Kidney epithelial cell (primary cell): ENCODE data around the gene KCNQ2. TPM values are rescaled to one million over a fixed set of nuclear protein-coding genes. Genes with fewer than 3 reads are reported as not detected.

Experiments
- DNase-seq: peaks from one replicate; pipeline ENCODE4 v3.0.0-alpha.2; 2010; ENCODE audit warnings: low read depth
- H3K27me3 ChIP-seq: 2 replicates; pipeline ENCODE4 v1.6.0; 2011; ENCODE audit warnings: low read length; ENCODE audit not compliant: control insufficient read depth, insufficient read depth
- H3K36me3 ChIP-seq: 2 replicates; pipeline ENCODE4 v1.5.1; 2011; ENCODE audit warnings: low read length; ENCODE audit not compliant: control insufficient read depth, insufficient read depth
- H3K4me3 ChIP-seq: 2 replicates; pipeline ENCODE4 v1.5.1; 2011; ENCODE audit warnings: low read depth, mild to moderate bottlenecking, control low read depth, low read length
- total RNA-seq: library from RNA; depleted of rRNA; stranded (reverse); fragments of >200 nt; gene quantifications from 2 replicates; pipeline ENCODE4 v1.2.3, GENCODE V29; 2015
- TF ChIP-seq, protein P1 (sequence below): IDR thresholded peaks from 2 replicates; pipeline ENCODE4 v1.5.1; 2011; ENCODE audit warnings: mild to moderate bottlenecking, moderate library complexity, low read length, control low read depth, inconsistent platforms; ENCODE audit not compliant: insufficient read depth, poor library complexity, severe bottlenecking

Gene KCNQ2
- total RNA-seq, 1 donor from 2014 or later: 0.04 TPM

DNA sequence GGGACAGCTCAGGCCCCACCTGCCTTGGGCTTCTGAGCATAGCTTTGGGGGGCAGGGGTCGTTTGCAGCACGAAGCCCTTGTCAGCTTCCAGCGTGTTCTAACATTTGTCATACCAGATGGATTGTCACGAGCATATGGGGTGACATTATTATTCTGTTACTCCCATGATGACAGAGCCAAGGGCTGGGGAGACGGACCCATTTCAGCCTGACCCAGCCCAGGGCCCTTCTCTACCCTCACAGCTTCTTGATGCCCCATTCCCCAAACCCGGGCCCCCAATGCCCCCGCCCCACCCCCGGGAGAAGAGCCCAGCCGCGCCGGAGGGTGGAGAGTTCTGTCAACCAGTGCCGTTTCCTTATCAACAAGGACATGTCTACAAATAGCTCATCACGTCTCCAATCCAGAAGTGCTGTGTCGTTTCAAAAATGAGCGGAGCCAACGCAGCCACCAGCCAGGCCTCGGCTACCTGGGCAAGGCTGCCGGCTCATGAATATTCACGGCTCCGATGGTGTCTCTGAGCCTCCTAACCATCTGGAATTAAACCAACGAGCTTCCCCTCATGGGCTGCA lies 101.8 kb downstream of the KCNQ2 start:
- Histone ChIP-seq H3K27me3 (peaks cover 40% of the 10 kb centered on the region), H3K36me3 (no peaks in the 10 kb centered on the region), H3K4me3 (no peak overlapping the region)
- TF ChIP-seq, protein P1, sequence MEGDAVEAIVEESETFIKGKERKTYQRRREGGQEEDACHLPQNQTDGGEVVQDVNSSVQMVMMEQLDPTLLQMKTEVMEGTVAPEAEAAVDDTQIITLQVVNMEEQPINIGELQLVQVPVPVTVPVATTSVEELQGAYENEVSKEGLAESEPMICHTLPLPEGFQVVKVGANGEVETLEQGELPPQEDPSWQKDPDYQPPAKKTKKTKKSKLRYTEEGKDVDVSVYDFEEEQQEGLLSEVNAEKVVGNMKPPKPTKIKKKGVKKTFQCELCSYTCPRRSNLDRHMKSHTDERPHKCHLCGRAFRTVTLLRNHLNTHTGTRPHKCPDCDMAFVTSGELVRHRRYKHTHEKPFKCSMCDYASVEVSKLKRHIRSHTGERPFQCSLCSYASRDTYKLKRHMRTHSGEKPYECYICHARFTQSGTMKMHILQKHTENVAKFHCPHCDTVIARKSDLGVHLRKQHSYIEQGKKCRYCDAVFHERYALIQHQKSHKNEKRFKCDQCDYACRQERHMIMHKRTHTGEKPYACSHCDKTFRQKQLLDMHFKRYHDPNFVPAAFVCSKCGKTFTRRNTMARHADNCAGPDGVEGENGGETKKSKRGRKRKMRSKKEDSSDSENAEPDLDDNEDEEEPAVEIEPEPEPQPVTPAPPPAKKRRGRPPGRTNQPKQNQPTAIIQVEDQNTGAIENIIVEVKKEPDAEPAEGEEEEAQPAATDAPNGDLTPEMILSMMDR: no peak
- no peak for DNase-seq

DNA sequence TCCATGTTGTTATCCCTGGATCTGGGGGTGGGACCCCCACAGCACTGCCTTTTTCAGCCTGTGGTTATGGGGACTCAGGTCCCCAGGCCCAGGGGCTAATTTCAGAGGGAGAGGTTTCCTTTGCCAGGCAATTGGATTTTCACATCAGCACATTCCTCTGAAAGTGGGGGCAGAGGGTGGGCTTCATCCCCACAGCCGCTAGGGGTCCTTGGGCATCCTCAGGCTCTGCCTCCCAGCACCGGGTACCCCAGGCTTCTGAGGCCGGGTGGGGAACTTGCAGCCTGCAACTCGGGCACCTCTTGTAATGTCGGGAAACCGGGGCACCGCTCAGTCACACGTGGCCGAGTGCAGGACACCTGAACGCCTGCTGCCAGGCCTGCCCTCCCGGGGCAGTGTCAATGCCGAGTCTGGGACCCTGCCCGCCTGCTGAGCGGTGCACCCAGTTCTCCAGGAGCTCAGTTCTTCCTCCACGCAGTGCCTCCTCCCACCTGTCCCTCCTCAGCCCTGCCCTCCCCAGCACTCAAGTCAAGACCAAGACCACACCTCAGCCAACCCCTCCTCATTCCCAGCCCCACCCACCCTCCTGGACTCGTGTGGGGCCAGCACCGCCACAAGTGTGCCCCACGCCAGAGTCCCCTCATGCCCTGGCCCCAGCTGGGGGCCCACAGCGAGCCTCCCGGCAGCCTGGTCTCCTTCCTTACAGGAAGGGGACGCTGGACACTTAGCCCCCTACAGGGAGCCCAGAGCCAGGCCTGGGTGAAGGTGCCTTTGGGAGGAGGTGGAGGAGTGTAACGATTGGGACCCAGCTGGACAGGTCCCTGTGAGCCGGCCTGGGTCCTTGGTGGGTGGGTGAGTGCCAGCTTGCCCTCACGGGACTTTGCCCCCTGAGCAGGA lies 102.5 kb downstream of the KCNQ2 start:
- Histone ChIP-seq H3K27me3 (peaks cover 40% of the 10 kb centered on the region), H3K4me3 (no peak overlapping the region), H3K36me3 (no peaks in the 10 kb centered on the region)
- TF ChIP-seq, protein P1: no peak
- no peak for DNase-seq

DNA sequence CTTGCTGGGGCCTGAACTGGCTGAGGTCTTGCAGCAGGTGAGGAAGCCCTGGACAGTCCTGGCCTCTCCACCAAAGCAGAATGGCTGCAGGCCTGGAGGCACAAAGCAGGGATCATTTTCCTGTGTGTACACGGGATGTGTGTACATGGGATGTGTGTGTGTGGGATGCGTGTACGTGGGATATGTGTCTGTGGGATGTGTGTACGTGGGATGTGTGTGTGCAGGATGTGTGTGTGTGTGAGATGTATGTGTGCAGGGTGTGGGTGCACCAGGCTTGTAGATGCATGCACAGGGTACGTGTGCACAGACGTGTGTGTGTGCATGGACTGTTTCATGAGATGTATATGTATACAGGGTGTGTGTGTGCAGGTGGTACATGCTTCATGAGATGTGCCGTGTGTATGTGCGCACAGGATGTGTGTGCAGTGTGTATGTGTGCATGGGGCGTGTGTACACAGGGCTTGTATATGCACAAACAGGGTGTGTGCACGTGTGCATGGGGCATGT lies 103.4 kb downstream of the KCNQ2 start:
- Histone ChIP-seq H3K4me3 (no peak overlapping the region), H3K27me3 (peaks cover 36% of the 10 kb centered on the region), H3K36me3 (no peaks in the 10 kb centered on the region)
- TF ChIP-seq, protein P1: no peak
- DNase-seq: no peak

DNA sequence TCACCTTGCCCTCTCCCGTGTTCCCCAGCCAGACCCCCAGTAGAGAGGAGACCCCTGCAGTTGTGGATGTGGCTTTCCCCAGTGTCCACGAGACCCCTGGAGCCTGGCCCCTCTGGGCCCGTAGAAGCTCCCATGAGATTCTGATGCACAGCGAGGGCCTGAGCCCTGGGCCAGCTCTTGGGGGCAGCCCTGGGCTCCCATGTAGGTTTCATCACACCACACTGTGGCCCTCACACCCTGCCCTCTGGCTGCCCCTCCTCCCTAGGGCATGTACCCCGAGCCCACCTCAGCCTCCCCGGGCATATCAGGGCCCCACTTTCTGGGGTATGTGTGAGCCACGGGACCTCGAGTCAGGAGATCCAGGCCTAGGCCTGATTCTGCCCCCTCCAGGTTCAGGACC lies 104.3 kb downstream of the KCNQ2 start:
- H3K27me3 ChIP-seq: peaks cover 44% of the 10 kb centered on the region
- TF ChIP-seq, protein P1: no peak
- no peak overlapping the region for H3K4me3 ChIP-seq
- no peak for DNase-seq
- H3K36me3 ChIP-seq: no peaks in the 10 kb centered on the region

DNA sequence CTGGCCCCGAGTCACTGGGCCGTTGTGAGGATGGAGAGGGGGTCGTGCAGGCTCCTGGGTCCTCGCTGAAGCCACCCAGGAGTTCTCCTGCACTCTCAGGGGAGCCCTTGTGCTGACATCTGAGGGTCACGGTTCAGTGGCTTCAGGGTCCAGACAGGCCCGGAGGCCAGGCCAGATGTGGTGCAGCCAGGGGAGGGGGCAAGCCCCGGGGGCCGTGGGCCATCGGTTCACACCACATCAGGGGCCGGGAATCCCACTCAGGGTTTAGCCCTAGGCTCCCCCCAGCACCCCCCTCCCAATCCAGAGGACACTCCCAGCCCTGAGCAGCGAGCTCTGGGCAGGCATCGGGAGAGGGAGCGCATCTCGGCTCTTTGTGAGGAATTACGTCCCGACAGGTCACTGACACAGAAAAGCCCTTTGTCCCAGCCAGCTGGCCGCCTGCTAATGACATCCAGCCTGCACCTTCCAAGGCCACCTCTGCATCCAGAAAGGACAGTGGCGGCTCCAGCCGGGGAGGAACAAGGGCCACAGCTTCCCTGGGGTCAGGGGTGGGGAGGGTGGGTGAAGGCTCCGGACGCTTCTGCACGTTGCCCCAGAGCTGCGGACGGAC lies 104.9 kb downstream of the KCNQ2 start:
- no peak for DNase-seq
- TF ChIP-seq, protein P1: no peak
- no peak overlapping the region for H3K4me3 ChIP-seq
- H3K27me3 ChIP-seq: peaks cover 47% of the 10 kb centered on the region
- no peaks in the 10 kb centered on the region for H3K36me3 ChIP-seq
